Loucy (cell line): ENCODE data around the gene LDHAL6B.

Source experiments
- H2AFZ ChIP-seq: fragments of 200-600 bp; sonication (generic); 2 replicates; pipeline ENCODE4 v1.6.0; 2016; ENCODE audit warnings: antibody characterized with exemption, mild to moderate bottlenecking, low read length, moderate library complexity
- H3F3A ChIP-seq: fragments of 200-600 bp; 2 replicates; pipeline ENCODE4 v1.6.0; 2016; ENCODE audit warnings: antibody characterized with exemption, low read depth, mild to moderate bottlenecking
- H3K27me3 ChIP-seq: fragments of 200-600 bp; sonication (generic); 2 replicates; pipeline ENCODE4 v1.6.1; 2014; ENCODE audit warnings: low read length, mild to moderate bottlenecking; ENCODE audit not compliant: insufficient read depth, poor library complexity, severe bottlenecking
- H3K36me3 ChIP-seq: fragments of 200-600 bp; sonication (generic); 2 replicates; pipeline ENCODE4 v1.6.1; 2016; ENCODE audit warnings: low read length; ENCODE audit not compliant: insufficient read depth
- H3K4me1 ChIP-seq: fragments of 200-600 bp; sonication (generic); 2 replicates; pipeline ENCODE4 v1.5.1; 2014; ENCODE audit warnings: low read length, mild to moderate bottlenecking; ENCODE audit not compliant: insufficient read depth, poor library complexity, severe bottlenecking
- H3K4me2 ChIP-seq: fragments of 200-600 bp; sonication (generic); 2 replicates; pipeline ENCODE4 v1.6.0; 2014; ENCODE audit warnings: antibody characterized with exemption, low read length, low read depth, mild to moderate bottlenecking; ENCODE audit not compliant: poor library complexity, severe bottlenecking
- H3K4me3 ChIP-seq: fragments of 200-600 bp; sonication (generic); 2 replicates; pipeline ENCODE4 v1.5.1; 2014; ENCODE audit warnings: low read length, mild to moderate bottlenecking, mixed read lengths; ENCODE audit not compliant: poor library complexity, severe bottlenecking
- H3K79me2 ChIP-seq: fragments of 200-600 bp; sonication (generic); 2 replicates; pipeline ENCODE4 v1.6.1; 2014; ENCODE audit warnings: low read length; ENCODE audit not compliant: insufficient read depth
- H3K9ac ChIP-seq: fragments of 200-600 bp; sonication (generic); 2 replicates; pipeline ENCODE4 v1.6.0; 2014; ENCODE audit warnings: mild to moderate bottlenecking, low read depth, low read length, moderate library complexity; ENCODE audit not compliant: poor library complexity, severe bottlenecking
- H3K9me2 ChIP-seq: fragments of 200-600 bp; sonication (generic); replicated peaks from 2 replicates; pipeline ENCODE4 v1.6.1; 2016; ENCODE audit warnings: low read depth, low read length, mixed read lengths
- H3K9me3 ChIP-seq: fragments of 200-600 bp; sonication (generic); 2 replicates; pipeline ENCODE4 v1.6.1; 2014; ENCODE audit warnings: mild to moderate bottlenecking, antibody characterized with exemption, low read length, low read depth; ENCODE audit not compliant: insufficient read depth
- H4K20me1 ChIP-seq: fragments of 200-600 bp; sonication (generic); 2 replicates; pipeline ENCODE4 v1.6.0; 2014; ENCODE audit warnings: antibody characterized with exemption, low read length, mild to moderate bottlenecking; ENCODE audit not compliant: insufficient read depth, poor library complexity, severe bottlenecking
- EZH2phosphoT487 ChIP-seq: fragments of 200-600 bp; IDR thresholded peaks from 2 replicates; pipeline ENCODE4 v1.6.1; 2018; ENCODE audit warnings: antibody characterized with exemption, mild to moderate bottlenecking, moderate library complexity, borderline replicate concordance
- TF ChIP-seq, protein P1 (sequence below): fragments of 200-600 bp; sonication (generic); conservative IDR thresholded peaks from 2 replicates; pipeline ENCODE4 v1.5.1; 2014; ENCODE audit warnings: mild to moderate bottlenecking, antibody characterized with exemption, low read length

The LDHAL6B gene

GRCh38 chr15:59196416-59196815, 10.2 kb upstream of the LDHAL6B start:
- no peak overlapping the region for H3K4me2 ChIP-seq
- no peak overlapping the region for H3K4me3 ChIP-seq
- no peaks in the 10 kb centered on the region for H3F3A ChIP-seq
- no peak overlapping the region for H3K9ac ChIP-seq
- H4K20me1 ChIP-seq: no peaks in the 10 kb centered on the region
- no peaks in the 10 kb centered on the region for H3K79me2 ChIP-seq
- H3K36me3 ChIP-seq: no peaks in the 10 kb centered on the region
- TF ChIP-seq, protein P1, sequence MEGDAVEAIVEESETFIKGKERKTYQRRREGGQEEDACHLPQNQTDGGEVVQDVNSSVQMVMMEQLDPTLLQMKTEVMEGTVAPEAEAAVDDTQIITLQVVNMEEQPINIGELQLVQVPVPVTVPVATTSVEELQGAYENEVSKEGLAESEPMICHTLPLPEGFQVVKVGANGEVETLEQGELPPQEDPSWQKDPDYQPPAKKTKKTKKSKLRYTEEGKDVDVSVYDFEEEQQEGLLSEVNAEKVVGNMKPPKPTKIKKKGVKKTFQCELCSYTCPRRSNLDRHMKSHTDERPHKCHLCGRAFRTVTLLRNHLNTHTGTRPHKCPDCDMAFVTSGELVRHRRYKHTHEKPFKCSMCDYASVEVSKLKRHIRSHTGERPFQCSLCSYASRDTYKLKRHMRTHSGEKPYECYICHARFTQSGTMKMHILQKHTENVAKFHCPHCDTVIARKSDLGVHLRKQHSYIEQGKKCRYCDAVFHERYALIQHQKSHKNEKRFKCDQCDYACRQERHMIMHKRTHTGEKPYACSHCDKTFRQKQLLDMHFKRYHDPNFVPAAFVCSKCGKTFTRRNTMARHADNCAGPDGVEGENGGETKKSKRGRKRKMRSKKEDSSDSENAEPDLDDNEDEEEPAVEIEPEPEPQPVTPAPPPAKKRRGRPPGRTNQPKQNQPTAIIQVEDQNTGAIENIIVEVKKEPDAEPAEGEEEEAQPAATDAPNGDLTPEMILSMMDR: no peak
- TF ChIP-seq EZH2phosphoT487: no peak
- no peaks in the 10 kb centered on the region for H3K9me3 ChIP-seq
- H2AFZ ChIP-seq: no peak overlapping the region
- H3K4me1 ChIP-seq: no peaks in the 10 kb centered on the region
- H3K27me3 ChIP-seq: no peaks in the 10 kb centered on the region
- H3K9me2 ChIP-seq: no peaks in the 10 kb centered on the region

GRCh38 chr15:59197454-59197853, 9.2 kb upstream of the LDHAL6B start:
- H3K9ac ChIP-seq: no peak overlapping the region
- H3K27me3 ChIP-seq: no peaks in the 10 kb centered on the region
- H3K36me3 ChIP-seq: no peaks in the 10 kb centered on the region
- H3K4me3 ChIP-seq: no peak overlapping the region
- no peaks in the 10 kb centered on the region for H3K9me2 ChIP-seq
- H3K79me2 ChIP-seq: no peaks in the 10 kb centered on the region
- H3F3A ChIP-seq: no peaks in the 10 kb centered on the region
- no peak overlapping the region for H3K4me2 ChIP-seq
- TF ChIP-seq EZH2phosphoT487: no peak
- TF ChIP-seq, protein P1: no peak
- no peaks in the 10 kb centered on the region for H3K9me3 ChIP-seq
- H3K4me1 ChIP-seq: no peaks in the 10 kb centered on the region
- no peak overlapping the region for H2AFZ ChIP-seq
- H4K20me1 ChIP-seq: no peaks in the 10 kb centered on the region

GRCh38 chr15:59199626-59200465, 6.8 kb upstream of the LDHAL6B start:
- Histone ChIP-seq H3K9me3 (no peaks in the 10 kb centered on the region), H3K4me1 (no peaks in the 10 kb centered on the region), H3K4me2 (no peak overlapping the region), H3K27me3 (no peaks in the 10 kb centered on the region), H2AFZ (no peak overlapping the region), H3F3A (no peaks in the 10 kb centered on the region), H3K36me3 (no peaks in the 10 kb centered on the region), H3K4me3 (no peak overlapping the region), H3K79me2 (no peaks in the 10 kb centered on the region), H4K20me1 (no peaks in the 10 kb centered on the region), H3K9me2 (no peaks in the 10 kb centered on the region), H3K9ac (no peak overlapping the region)
- TF ChIP-seq, protein P1: no peak
- no peak for TF ChIP-seq EZH2phosphoT487
